Fibroblast of skin of left biceps (primary cell): ENCODE measurements around the gene PRR36.

Experiments
- DNase-seq, 2 experiments: peaks; one replicate each; pipeline ENCODE4 v3.0.0-alpha.2; 2013; ENCODE audit warnings: low read depth in 2 of 2

The PRR36 gene

DNA sequence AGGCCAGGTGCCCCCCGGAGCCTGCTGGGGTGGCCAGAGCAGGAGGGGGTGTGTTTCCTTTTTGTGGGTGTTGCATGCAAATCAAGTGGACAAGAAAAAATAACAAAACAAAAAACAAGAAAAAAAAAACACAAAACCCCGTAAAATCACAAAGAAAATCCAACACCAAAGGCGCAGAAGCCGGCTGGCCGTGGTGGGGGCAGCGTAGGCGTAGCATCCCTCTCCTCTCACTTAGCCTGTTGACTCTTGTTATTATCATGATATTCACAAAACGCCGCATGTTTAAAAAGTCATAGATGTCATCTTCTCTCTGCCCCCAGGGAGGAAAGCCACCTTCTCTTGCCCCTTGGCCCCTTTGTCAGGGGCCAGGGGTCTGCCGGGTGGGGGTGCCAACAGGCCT lies 39.5 kb upstream of the PRR36 start:
- no peak for DNase-seq

DNA sequence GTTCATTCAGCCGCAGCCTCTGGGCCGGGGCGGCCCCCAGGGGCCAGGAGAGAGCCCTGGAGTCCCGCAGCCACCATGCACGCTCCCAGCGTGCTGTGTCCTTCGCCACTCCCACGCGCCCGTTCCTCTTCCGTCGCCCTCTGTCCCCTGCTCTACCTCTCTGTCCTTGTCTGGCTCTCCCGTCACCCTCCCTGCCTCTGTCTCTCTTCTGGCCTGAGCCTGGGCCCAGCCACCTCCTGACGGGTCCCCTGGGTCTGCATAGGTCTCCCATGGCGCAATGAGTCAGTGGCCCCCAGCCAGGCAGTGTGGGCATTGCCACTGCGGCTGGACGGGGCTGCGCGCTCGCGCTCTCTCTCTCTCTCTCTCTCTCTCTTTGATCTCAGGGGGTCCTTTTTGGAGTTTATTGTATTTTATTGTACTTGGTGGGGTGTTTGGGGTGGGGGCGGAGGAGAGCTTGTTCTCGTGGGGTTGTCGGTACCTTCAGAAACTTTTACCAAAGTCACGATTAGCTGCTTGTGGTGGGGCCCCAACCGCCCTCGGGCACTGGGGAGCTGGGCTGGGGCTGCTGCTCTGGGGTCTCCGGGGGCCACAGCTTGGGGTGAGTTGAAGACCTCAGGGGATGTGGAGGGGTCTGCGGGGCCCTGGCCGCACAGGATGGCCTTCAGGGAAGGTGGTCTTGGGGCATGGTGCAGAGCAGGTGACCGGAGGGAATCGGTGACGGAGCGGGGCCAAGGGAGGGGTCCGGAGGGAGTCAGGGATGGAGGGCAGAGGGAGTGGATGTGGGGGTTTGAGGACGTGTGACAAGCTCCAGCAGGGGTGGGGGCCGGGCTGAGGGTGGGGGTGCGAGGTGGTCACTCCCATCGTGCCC lies 38.7 kb upstream of the PRR36 start:
- DNase-seq: no peak

DNA sequence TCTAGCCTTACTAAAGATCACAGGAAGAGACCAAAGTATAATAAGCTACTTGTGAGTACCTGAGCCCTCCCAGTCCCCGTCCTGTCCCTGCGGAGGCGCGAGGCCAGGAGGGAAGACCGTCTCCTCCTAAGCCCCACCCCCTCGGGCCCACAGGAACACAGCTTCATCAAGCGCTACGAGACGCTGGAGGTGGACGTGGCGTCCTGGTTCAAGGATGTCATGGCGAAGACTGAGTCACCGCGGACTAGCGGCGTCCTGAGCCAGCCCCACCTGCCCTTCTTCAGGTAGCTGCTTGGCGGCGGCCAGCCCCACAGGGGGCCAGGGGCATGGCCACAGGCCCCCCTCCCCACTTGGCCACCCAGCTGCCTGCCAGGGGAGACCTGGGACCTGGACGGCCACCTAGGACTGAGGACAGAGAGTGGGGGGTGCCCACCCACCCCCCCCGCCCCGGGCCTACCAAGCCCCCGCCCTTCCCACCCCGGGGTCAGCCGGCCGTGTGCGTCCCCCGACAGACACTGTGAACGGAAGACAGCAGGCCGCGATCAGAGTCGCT lies 38.0 kb upstream of the PRR36 start:
- no peak for DNase-seq

- DNase-seq: no peak
These were observed 37.4 kb upstream of the PRR36 start for GRCh38 chr19:7911508-7912143.

- no peak for DNase-seq
These were observed 36.4 kb upstream of the PRR36 start for GRCh38 chr19:7910321-7911161.

DNA sequence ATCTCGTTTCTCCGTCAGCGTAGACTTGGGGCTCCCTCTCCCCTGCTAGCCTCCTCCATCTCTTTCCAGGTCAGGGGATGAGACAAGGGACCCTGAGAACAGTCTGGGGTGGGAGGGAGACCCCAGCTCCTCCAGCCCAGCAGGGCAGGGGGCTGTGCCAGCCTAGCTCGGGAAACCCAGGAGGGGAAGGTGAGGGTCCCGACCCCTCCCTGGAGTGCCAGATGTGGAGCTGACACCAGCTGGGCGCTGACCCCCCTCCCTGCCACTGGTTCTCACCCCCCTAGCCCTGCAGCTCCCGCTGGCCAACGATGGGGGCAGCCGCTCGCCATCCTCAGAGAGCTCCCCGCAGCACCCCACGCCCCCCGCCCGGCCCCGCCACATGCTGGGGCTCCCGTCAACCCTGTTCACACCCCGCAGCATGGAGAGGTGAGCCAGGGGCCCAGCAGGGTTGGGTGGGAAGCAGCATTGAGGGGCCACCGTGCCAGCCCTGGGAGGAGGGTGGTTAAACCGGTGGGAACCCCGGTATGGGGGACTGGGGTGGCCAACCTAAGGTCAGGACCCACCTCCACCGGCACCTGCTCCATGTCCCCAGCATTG lies 35.4 kb upstream of the PRR36 start:
- no peak for DNase-seq

- DNase-seq: no peak
These were observed 34.7 kb upstream of the PRR36 start for GRCh38 chr19:7908742-7909461.

DNA sequence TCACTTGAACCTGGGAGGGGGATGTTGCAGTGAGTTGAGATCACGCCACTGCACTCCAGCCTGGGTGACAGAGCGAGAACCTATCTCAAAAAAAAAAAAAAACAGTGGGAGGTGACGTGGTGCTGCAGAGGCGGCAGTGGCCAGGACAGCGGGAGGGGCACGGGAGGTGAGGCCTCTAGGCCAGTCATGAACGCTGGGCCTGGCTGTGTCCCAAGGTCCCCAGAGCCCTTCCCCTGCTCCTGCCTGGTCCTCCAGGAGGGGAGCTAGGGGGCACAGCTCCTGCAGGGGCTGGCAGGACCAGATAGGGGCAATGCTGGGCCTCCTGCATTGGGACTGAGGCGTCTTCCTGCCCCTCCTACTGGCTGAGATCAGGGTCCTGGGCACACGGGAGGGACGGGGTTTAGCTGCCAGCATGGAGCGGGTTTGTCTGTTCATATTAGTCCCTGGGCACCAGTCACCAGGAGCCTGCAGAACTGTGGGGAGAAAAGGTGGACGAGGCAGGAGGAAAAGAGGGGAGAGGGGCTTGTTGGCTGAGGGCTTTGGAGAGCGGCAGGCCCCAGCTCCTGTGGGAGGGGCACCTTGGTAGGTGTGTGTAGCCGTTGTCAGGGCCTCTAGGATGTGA lies 34.0 kb upstream of the PRR36 start:
- DNase-seq: no peak

DNA sequence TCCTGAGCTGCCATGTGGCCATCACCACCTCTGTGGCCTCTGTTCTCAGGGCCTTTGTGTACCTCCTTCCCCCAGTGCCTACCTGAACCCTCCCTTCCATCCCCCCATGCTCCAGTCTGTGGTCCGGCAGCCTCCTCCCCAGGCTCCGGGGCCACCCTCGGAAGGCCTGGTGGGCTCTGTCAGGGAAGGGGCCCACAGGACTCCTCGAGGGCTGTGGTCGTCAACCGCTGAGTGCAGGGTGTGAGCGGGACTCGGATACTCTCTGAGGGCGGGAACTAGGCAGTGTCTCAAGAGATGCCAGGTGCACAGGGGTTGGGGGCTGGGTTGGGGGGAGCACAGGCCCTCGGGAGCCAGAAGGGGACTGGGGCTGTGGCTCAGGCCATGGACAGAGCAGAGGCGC lies 33.4 kb upstream of the PRR36 start:
- no peak for DNase-seq

- DNase-seq: no peak
These were observed 32.9 kb upstream of the PRR36 start for GRCh38 chr19:7907122-7907521.

DNA sequence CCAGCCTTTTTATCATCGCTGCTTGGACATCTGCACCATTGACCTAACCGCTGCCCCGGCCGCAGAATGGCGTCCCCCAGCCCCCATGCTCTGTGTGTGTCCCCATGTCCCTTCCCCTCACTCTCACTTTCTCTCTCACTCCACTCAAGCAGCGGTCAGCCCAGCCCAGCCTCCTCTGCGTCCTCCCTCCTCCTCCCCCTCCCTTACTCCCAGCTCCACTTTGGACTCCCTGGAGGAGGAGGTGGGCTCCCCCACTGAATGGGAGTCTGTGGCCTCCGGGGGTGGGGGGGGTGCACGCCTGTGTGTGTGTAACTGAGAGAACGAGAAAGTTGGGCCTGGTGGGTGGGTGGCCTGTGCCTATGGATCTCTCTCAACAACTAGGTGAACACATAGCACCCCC lies 31.7 kb upstream of the PRR36 start:
- DNase-seq: no peak

- DNase-seq: no peak
These were observed 31.1 kb upstream of the PRR36 start for GRCh38 chr19:7905268-7905667.

DNA sequence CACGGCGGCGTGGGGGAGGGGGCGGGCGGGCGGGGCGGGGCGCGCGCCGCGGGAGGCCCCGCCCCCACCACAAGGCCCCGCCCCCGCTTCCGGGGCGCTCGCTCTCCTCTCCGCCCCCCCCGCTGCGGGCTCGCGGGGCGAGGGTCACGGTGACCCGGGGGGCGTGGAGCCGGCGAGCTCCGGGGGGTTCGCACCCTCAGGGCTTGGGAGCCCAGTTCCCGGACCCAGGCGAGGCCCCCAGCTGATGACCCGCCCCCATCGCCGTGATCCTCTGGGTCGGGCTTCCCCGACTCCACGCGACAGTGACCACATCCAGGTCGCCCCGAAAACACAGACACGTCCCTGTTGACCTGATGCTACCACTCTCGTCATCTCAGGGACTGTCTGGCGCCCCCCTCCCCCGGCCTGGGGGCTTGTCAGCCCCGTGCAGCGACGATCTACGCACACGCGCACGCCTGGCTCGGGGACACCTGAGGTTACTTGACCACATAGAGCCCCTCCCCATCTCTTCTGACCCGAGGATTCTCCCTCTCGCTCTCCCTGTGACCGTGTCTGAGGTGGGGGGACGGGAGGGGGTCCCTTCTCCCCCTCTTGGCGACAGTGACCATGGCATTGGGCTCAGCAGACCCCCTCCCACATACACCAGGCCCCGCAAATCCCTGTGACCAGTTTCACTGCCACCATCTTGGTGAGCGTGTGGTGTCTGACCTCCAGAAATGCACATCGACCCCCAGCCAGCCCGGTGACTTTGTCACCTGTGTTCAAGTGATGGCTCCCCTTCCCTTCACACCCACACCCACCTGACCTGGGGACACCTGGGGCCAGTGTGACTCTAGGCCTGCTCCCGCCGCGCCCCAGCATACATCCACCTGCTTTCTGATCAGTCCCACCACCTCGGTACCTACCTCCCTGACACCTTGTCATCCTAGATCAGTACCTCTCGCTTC lies 30.2 kb upstream of the PRR36 start:
- DNase-seq: no peak

DNA sequence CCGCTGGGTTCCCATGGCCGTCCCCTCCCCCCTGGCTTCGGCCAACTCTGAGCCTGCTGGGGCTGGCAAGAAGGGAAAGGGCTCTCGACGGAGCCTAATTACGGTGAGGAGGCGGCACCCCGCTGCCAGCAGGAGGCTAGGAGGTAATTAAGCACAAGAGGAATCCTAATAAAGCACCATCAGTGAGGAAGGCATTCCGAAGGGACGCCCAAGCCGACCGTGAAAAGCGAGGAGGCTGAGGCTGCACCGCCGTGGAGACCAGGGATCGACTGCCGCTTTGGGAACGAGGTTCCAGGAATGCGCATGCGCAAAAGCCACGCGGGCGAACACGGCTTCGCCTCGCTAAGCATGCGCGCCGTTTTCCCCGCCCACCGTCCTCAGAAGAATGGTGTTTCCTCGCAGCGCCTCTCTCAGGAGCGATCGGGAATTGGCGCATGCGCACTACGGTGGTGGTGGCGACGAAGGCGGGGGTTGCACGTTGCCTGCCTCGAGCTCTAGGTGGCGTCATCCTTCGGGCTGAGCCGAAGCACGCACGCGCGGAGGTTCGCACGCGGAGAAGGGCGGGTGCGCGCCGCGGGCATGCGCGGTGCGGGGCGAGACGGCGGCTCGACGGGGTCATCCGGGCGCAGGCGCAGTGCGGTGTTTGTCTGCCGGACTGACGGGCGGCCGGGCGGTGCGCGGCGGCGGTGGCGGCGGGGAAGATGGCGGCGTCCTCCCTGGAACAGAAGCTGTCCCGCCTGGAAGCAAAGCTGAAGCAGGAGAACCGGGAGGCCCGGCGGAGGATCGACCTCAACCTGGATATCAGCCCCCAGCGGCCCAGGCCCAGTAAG lies 29.3 kb upstream of the PRR36 start, which contains the start of gene MAP2K7:
MAP2K7 (plus strand) TSS at position 634 of the 830 bp plus-strand sequence; CDS start at position 702, 68 bp downstream.
- DNase-seq: peak; percentile 97 to 98

DNA sequence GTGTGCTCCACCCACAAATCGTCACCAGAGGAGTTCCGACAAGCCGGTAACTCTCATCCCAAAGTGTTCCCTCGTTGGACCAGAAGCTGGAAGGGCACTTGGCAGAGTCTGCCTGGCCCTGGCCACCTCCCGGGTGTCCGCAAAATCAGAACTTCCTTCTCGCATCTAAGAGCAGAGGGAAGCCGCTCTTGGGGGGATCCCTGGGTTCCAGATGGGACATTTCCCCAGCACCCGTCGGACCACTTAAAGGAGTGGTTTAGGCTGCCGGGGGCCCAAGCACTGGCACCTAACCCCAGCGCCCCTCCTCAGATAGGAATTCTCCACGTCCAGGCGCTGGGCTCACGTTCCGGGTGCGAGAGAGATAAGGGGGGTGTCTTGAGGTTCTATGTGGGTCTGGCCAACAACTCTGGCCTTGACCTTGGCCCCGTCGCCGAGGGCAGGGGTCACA lies 28.6 kb upstream of the PRR36 start:
- DNase-seq: no peak

DNA sequence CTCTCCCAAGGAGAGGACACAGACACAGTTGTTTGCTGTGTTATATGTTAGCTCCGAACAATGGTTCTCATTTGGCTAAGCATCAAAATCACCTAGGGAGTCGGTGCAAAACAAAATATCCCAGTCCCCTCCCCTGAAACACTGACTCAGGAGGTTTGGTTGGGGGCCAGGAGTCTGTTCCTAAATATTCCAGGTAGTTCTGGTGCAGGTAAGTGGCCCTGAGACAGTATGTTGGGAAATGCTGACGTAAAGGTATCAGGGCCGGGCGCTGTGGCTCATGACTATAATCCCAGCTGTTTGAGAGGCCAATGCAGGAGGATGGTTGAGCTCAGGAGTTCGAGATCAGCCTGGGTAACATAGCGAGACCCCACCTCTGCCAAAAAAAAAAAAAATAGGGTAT lies 27.1 kb upstream of the PRR36 start:
- DNase-seq: no peak

- DNase-seq: no peak
These were observed 26.7 kb upstream of the PRR36 start for GRCh38 chr19:7900931-7901330.

DNA sequence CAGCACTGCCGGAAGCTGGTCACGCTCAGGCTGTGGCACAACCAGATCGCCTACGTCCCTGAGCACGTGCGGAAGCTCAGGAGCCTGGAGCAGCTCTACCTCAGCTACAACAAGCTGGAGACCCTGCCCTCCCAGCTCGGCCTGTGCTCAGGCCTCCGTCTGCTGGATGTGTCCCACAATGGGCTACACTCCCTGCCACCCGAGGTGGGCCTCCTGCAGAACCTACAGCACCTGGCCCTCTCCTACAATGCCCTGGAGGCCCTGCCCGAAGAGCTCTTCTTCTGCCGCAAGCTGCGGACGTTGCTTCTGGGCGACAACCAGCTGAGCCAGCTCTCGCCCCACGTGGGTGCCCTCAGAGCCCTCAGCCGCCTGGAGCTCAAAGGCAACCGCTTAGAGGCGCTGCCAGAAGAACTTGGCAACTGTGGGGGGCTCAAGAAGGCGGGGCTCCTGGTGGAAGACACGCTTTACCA lies 26.2 kb upstream of the PRR36 start:
- DNase-seq: no peak
